ENCODE data around the gene TMEM52. TPM values are rescaled to one million over a fixed set of nuclear protein-coding genes. Genes with fewer than 3 reads are reported as not detected.
A peak's percentile ranks its signal among the peaks of the same experiment; 100 is the strongest.

Gene TMEM52
- total and polyA plus RNA-seq, 9 of the 15 experiments (the other 6 are each of a cell fraction or from before 2014, with no cell fraction given): 0.37 to 22.5 (median 6.8) TPM

GRCh38 chr1:1883092-1883873 is 35.8 kb downstream of the TMEM52 start:
- BruUV-seq (replicated peaks): no TSS peak
- Histone ChIP-seq H3K4me2 (ENCODE audit: insufficient read depth, low read length) (peak overlapping the region; percentile 15; the same call in 1 of the 2 replicates), H3K4me1 (replicated peaks in 1 of 2; ENCODE audit: control insufficient read depth in 2 of 2, insufficient read depth in 2 of 2, low read length in 2 of 2) (peaks cover 34 to 35% of the 10 kb centered on the region in 2 experiments; a peak in 4 of 5 replicates), H3K36me3 (ENCODE audit: control insufficient read depth, insufficient read depth, low read length) (peaks cover 26% of the 10 kb centered on the region; the same call in 2 of the 3 replicates), H2AFZ (ENCODE audit: low read depth, low read length) (no peak overlapping the region), H4K20me1 (replicated peaks; ENCODE audit: control insufficient read depth, insufficient read depth, low read length) (peaks cover 63% of the 10 kb centered on the region), H3K27ac (ENCODE audit: extremely low read depth, low read depth, low read length) (0 out of 3 replicates have a peak overlapping the region, but pooled peaks have one; percentile 10), H3K27me3 (ENCODE audit: control insufficient read depth in 2 of 2, insufficient read depth in 2 of 2, low read length in 2 of 2) (no peaks in the 10 kb centered on the region), H3K79me2 (ENCODE audit: control insufficient read depth, insufficient read depth, low read length) (peaks cover 90% of the 10 kb centered on the region), H3K9me3 (replicated peaks; ENCODE audit: control insufficient read depth, insufficient read depth, low read depth, low read length) (no peaks in the 10 kb centered on the region), H3K9me1 (ENCODE audit: control insufficient read depth, insufficient read depth, low read length) (peaks cover 11% of the 10 kb centered on the region), H3K9ac (ENCODE audit: insufficient read depth in 1 of 2, low read depth in 2 of 2, low read length in 2 of 2) (no peak overlapping the region), H3K4me3 (no peak overlapping the region)
- CTCF ChIA-PET (ENCODE audit: low intra/inter-chr PET ratio): no interaction called here
- FAIRE-seq (peak; percentile 83), DNase-seq (ENCODE audit: extremely low read depth in 1 of 4, low spot score in 3 of 4) (peak; percentile 67 to 89 (median 76)), ATAC-seq (peak; percentile 89)
- 11% methylated on average over 4 of the region's 4 CpGs for WGBS (ENCODE audit: insufficient coverage, low coverage, missing lambda C conversion rate)
- in situ Hi-C loops (cut with MboI) (no loop called here), intact Hi-C loops (cut with micrococcal nuclease) (no loop called here)
- POLR2A ChIA-PET: interaction anchor here (0.6 to 3.9 kb wide), 11 partner anchors 8 to 761 kb away, joined by 3 to 35 read pairs (median 5); no protein-coding TSS in a partner anchor
- TF ChIP-seq ZNF639 (CRISPR knock-in tag; conservative IDR thresholded peaks at IDR 0.05 in 1 of 2, IDR thresholded peaks at IDR 0.05 in 1 of 2) (peak in 1 of 2 experiments; percentile 55; a peak in 1 of 4 replicates), NCOA2 (IDR thresholded peaks at IDR 0.05; ENCODE audit: partially characterized antibody in 2 of 2) (peak in 1 of 2 experiments; percentile 19), POLR2AphosphoS2 (IDR thresholded peaks at IDR 0.05; ENCODE audit: low read length) (no peak), ZNF586 (CRISPR knock-in tag; conservative IDR thresholded peaks at IDR 0.05) (no peak), MEIS2 (IDR thresholded peaks at IDR 0.05; ENCODE audit: partially characterized antibody) (peak; percentile 33), POLR2A (conservative IDR thresholded peaks at IDR 0.05) (no peak; the same call in 1 of the 2 replicates), AFF1 (IDR thresholded peaks at IDR 0.05; ENCODE audit: low read depth in 1 of 2, partially characterized antibody in 2 of 2) (peak in 1 of 2 experiments; percentile 50), CBX8 (IDR thresholded peaks at IDR 0.05; ENCODE audit: borderline replicate concordance, extremely low read depth, low read depth, low read length, poor library complexity, severe bottlenecking) (no peak), SMAD4 (CRISPR knock-in tag; conservative IDR thresholded peaks at IDR 0.05) (peak; percentile 60; the same call in 1 of the 2 replicates), RBM22 (IDR thresholded peaks at IDR 0.05; ENCODE audit: low read depth, low read length, poor library complexity, severe bottlenecking) (no peak), YY1 (IDR thresholded peaks at IDR 0.05; ENCODE audit: borderline replicate concordance in 1 of 3, control insufficient read depth in 1 of 3, extremely low read depth in 1 of 3, insufficient read depth in 3 of 3, insufficient read length in 1 of 3, insufficient replicate concordance in 2 of 3, low read depth in 1 of 3, low read length in 2 of 3) (no peak), GATA2 (CRISPR knock-in tag; IDR thresholded peaks at IDR 0.05) (peak; percentile 91), ESRRA (IDR thresholded peaks at IDR 0.05; ENCODE audit: borderline replicate concordance, low read depth) (peak; percentile 72), SUPT5H (IDR thresholded peaks at IDR 0.05) (no peak)

Measured in K562 (cell line).